ENCODE measurements around the gene ZNF804B.

GRCh38 chr7:88835147-88835728 is 75.7 kb downstream of the ZNF804B start:
- TF ChIP-seq CTCF (IDR thresholded peaks at IDR 0.05; ENCODE audit: insufficient read depth, low read length) (peak; percentile 47), REST (IDR thresholded peaks at IDR 0.05; ENCODE audit: insufficient replicate concordance, low read depth) (no peak), POLR2AphosphoS5 (IDR thresholded peaks at IDR 0.05; ENCODE audit: low read depth) (no peak), GABPA (IDR thresholded peaks at IDR 0.05; ENCODE audit: low read depth) (no peak)
